Endothelial cell of hepatic sinusoid (primary cell): ENCODE measurements around the gene AUTS2.

Source experiments
- in situ Hi-C: cut with HindIII; loops from 2 replicates; pipeline ENCODE4 v1.10.0; 2017; ENCODE audit warnings: low sequenced_read_pairs

Gene AUTS2

DNA sequence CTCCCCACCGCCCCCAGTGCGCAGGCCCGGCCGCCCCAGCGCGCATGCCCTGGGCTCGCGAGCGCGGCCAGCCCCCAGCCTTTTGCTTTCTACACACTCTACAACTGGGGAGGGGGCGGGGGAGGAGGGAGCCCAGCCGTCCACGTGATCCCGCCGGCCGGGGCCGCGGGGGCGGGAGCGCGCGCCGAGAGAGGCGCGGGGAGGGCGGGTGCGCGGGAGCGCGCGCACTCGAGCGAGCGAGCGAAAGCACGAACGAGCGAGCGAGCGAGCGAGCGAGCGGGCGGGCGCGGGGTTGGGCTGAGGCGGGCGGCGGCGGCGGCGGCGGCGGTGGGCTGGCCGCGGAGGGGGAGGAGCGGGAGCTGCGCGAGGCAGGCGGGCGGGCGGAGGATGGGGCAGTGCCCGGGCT lies at the start of gene AUTS2:
TSS of gene AUTS2 (plus strand) at position 395 of the 406 bp plus-strand sequence. CDS start 1,179 bp downstream, outside the sequence.
- in situ Hi-C loops, result no loop called here

DNA sequence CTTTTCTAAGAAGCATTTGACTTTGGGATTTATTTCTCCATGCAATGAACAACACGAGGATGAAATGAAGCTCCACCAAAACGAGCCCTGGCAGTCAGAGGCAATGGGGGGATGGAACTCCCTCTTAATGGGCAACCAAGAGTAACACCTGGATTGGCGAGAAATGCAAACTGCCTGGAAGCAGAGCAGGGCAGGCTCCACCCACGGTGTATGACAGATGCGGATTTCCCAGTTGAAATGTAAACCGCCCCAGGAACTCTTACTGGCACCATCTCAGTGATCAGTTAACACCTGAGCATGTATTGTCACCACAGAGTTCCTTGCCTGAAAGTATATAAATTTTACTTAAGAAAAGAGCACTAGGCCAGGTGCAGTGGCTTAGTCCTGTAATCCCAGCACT lies 47.3 kb upstream of the AUTS2 start:
- in situ Hi-C loops, result loop anchor here (5.0 kb wide), 1 partner anchor 41 kb away; no protein-coding TSS in a partner anchor

GRCh38 chr7:69553190-69553589 lies 45.1 kb upstream of the AUTS2 start:
- in situ Hi-C loops, result loop anchor here (5.0 kb wide), 1 partner anchor 39 kb away; no protein-coding TSS in a partner anchor

DNA sequence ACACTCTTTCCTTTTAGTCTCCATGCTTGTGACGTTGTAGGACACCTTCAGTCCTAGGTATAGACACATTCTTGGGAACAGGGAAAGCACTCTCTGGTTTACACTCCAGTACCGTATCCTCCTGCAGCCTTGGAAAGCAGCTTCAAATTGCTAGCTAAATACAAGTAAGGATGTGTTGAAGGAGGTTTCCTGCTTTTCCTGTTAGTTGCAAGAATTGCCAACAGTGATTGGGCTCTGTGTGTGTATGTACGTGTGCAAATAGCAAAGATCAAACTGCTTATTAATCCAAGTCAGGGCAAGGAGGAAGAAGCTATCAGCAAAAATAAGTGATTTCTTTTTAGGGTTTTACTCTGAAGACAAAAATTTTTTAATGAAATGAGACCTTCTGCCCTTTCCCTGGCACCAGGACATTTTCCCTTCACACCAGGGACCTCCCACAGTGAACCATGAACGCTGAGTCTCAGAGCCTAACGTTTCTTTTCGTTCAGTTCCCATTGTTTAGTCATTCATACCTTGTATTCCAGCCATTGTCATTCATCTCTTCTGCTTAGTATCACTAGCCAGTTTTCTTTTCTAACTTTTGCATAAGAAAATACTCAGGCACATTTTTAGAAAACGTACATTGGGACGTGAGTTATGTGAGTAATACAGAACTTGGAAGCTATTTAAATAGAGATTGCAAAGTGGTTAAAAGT lies 36.9 kb upstream of the AUTS2 start:
- in situ Hi-C loops, result no loop called here

DNA sequence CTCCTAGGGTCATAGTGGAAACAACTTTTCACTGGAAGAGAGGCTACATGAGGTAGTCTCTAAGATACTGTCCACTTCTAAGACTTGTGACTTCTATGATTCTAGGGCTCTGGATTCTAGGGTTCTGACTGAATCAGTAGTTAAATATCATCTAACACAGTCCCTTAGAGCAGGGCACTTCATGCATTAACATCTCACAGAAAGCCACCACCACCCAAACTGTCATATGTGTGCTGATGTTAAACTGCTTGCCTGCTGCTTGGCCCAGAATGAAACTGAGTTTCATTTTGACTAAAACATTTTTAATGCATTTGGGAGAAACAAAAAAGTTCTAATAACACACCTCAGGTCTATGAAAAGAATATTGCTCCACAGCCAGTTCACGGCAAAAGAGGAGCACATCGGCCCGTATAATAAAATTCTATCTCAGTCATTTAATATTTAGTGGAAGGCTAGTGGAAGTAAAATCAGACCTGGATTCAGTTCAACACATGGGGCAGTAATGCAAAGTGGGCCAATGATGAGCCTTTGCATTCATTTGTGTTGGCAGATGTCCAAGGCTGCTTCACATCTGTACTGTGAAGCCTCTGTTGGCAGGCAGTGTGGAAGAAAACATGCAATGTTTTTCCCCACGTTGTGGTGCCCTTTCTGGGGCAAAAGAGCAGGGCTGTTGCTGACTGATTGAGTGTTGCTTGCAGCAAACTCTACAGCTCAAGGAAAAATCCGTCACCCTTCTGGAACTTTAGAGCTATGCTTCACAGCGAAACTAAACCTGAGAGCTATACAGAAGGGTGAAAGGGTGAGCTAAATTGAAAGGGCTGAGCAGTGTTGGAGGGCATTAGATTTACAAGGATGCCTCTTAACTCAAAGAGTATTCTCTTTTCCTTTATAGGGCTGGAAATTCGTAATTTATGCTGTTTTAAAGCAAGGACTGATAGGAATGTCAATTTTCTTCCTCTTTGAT lies 33.5 kb upstream of the AUTS2 start:
- in situ Hi-C loops, result no loop called here

GRCh38 chr7:69567800-69568199 lies 30.5 kb upstream of the AUTS2 start:
- in situ Hi-C loops, result no loop called here

DNA sequence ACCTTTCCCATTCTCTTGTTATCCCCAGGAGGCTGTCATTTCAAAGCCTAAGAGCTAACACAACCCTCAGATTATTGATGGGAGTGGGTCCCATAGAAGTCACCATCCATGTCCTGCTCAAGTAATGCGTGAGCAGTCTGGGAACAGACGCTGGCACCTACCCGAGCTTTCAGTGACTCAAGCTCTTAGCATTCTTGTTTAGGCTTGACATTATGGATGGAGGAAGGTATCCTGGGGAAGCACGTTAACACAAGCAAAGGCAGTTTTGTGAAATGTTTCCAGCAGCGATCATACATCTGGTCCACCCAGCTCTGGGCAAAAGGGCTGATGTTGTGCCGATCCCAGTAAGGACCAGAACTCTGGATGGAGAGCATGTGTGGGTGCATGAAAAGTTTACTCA lies 30.0 kb upstream of the AUTS2 start:
- in situ Hi-C loops, result no loop called here

- in situ Hi-C loops, result no loop called here
These were observed 22.6 kb upstream of the AUTS2 start for GRCh38 chr7:69575651-69576050.

GRCh38 chr7:69577221-69577620 lies 21.1 kb upstream of the AUTS2 start:
- in situ Hi-C loops, result no loop called here

DNA sequence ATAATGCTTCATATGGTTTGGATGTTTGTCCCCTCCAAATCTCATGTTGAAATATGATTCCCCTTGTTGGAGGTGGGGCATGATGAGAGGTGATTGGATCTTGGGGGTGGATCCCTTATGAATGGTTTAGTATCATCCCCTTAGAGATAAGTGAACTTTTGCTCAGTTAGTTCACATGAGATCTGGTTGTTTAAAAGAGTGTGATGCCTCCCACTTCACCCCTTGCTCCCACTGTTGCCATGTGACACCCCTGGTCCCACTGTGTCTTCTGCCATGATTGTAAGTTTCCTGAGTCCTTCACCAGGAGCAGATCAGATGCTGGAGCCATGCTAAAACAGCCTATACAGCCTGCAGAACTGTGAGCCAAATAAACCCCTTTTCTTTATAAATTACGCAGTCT lies 13.1 kb upstream of the AUTS2 start:
- in situ Hi-C loops, result no loop called here

GRCh38 chr7:69586321-69586720 lies 12.0 kb upstream of the AUTS2 start:
- in situ Hi-C loops, result no loop called here

GRCh38 chr7:69588773-69589172 lies 9.5 kb upstream of the AUTS2 start:
- in situ Hi-C loops, result no loop called here

DNA sequence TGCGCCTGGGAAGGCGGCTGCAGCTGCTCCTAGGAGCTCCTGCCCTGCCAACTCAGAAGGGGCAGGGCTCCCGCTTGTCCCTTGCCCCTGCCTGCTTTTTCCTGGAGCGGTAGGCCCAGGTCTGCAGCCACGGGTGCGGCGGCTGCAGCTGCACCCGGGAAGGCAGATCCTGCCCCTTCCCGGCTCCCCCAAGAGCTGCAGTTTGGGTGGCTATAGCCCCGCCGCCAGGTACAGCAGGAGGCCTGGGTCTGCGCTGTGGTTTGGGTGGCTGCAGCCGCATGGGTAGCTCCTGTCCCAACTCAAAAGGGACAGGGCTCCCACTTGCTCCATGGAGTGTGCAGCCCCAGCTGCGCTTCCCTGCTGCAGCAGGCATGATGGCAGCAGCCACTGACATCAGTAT lies 6.5 kb upstream of the AUTS2 start:
- in situ Hi-C loops, result loop anchor here (5.0 kb wide), 2 partner anchors 40 to 90 kb away; no protein-coding TSS in a partner anchor

GRCh38 chr7:69593511-69593910 lies 4.8 kb upstream of the AUTS2 start:
- in situ Hi-C loops, result loop anchor here (5.0 kb wide), 2 partner anchors 41 to 91 kb away; no protein-coding TSS in a partner anchor

DNA sequence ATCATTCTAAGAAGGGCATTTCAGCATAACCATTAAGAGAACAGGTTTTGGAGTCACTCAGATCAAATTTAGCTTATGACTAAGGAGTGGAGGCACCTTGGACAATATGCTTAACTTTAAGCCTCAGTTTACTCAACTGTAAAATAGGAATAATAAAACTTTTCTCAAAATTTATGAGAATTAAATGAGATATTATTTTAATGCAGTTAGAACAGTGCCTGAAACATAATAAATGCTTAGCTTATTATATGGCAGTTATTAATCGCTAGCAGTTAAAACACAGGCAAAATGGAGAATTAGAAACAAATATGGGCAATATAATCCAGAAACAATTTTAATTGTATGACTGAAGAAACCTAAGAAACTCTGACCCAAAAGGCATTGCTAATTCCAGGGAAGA lies 2.9 kb upstream of the AUTS2 start:
- in situ Hi-C loops, result no loop called here

DNA sequence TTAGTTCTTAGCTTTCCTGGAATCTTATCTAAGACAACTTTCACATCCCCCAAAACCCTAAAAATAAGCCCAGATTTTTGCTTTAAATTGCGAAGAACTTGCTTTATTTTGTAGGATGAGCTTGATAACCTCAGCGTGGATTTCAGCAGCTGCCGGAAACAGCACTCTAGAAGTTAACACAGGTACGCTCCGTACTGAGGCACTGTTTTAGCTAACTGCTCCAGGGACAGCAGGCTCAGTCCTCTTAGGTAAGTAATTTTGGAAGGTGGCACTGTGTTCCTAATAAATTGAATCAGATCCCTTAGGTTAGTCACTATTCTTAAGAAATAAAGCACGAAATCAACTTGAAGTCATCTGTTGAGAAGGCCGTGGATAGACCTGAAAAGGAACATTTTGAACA lies 2.2 kb upstream of the AUTS2 start:
- in situ Hi-C loops, result no loop called here

DNA sequence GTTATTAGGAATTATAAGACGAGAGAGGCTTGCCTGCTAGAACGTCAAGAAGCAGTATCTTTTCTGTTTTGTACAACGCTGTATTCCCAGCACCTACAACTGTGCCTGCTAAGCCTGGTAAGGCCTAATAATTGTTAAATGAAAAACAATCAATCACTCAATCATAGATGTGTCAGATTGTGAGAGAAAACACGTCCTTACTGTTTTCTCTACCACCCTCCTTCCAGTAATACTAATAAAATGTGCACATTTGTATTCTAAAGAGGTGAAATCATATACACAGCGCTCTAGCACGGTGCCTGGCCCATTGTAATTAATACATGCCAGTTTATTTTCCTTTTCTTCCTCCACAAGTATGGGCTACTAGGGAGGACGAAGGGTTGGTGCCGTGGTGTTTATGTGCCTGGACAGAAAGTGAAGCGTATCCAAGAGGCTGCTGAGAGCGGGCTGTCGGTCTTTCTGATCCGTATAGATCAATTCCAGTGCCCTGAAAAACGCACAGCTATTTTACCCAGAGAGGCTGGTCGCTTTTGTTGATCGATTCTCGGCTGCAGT lies 1.5 kb upstream of the AUTS2 start:
- in situ Hi-C loops, result no loop called here

- in situ Hi-C loops, result no loop called here
These were observed 798 bp upstream of the AUTS2 start for GRCh38 chr7:69597278-69598076.

GRCh38 chr7:69598487-69599285 lies 411 bp downstream of the AUTS2 start:
- in situ Hi-C loops, result no loop called here
